CD4-positive, alpha-beta T cell (primary cell): Measurements from ENCODE around the gene PNMT. TPM values are rescaled to one million over a fixed set of nuclear protein-coding genes. Genes with fewer than 3 reads are reported as not detected.

Experiments used
- ATAC-seq: fragments of 200-7000 bp; cut with Tn5 transposase; one replicate; pipeline ENCODE4 v1.10.0; 2022; ENCODE audit warnings: mild to moderate bottlenecking; ENCODE audit not compliant: poor library complexity
- CTCF ChIA-PET: fragments of 350-600 bp; sonication (Branson Sonifier 250); formaldehyde crosslinking; loops from one replicate; lab custom pipeline; 2021; ENCODE audit warnings: antibody characterized with exemption, inconsistent platforms; lab: Charles Lee
- POLR2A ChIA-PET: fragments of 350-600 bp; sonication (Branson Sonifier 250); formaldehyde crosslinking; loops from one replicate; lab custom pipeline; 2021; ENCODE audit warnings: antibody characterized with exemption, inconsistent platforms; lab: Charles Lee
- DNase-seq, 14 experiments: peaks; one replicate each; pipeline ENCODE4 v3.0.0-alpha.2; 2013 to 2020; ENCODE audit warnings: mixed read lengths in 2 of 14
- H3K27ac ChIP-seq, 2 donors: one replicate each; pipeline versions ENCODE4 v1.5.1 to v1.7.0; 2013; ENCODE audit warnings: low read length in 2 of 2, low read depth in 1 of 2, mild to moderate bottlenecking in 1 of 2
- H3K27me3 ChIP-seq, 2 experiments: 1 replicate in 1 of 2; 2 replicates in 1 of 2; pipeline versions ENCODE4 v1.6.1 to v1.7.0; 2013; ENCODE audit warnings: low read length in 2 of 2, control low read depth in 1 of 2, mild to moderate bottlenecking in 1 of 2, moderate library complexity in 1 of 2; ENCODE audit not compliant: insufficient read depth in 2 of 2, control insufficient read depth in 1 of 2
- H3K36me3 ChIP-seq: one replicate; pipeline ENCODE4 v1.6.1; 2013; ENCODE audit warnings: low read length, control low read depth; ENCODE audit not compliant: insufficient read depth
- H3K4me1 ChIP-seq: one replicate; pipeline ENCODE4 v1.6.1; 2013; ENCODE audit warnings: low read length, control low read depth; ENCODE audit not compliant: insufficient read depth
- H3K4me3 ChIP-seq: one replicate; pipeline ENCODE4 v1.5.1; 2013; ENCODE audit warnings: mild to moderate bottlenecking, low read length, moderate library complexity
- H3K9me3 ChIP-seq, 2 experiments: 1 replicate in 1 of 2; 2 replicates in 1 of 2; pipeline versions ENCODE4 v1.6.1 to v1.7.0; 2013; ENCODE audit warnings: low read length in 2 of 2, mild to moderate bottlenecking in 2 of 2, control low read depth in 1 of 2, moderate library complexity in 1 of 2; ENCODE audit not compliant: control insufficient read depth in 1 of 2, insufficient read depth in 1 of 2
- H3K27ac Mint-ChIP-seq: one replicate; pipeline ENCODE4 v1.8.0; 2020; ENCODE audit warnings: mixed read lengths
- H3K27me3 Mint-ChIP-seq: one replicate; pipeline ENCODE4 v1.8.0; 2021; ENCODE audit warnings: mixed read lengths
- H3K36me3 Mint-ChIP-seq: one replicate; pipeline ENCODE4 v1.8.0; 2021; ENCODE audit warnings: low read depth, mixed read lengths
- H3K4me1 Mint-ChIP-seq: one replicate; pipeline ENCODE4 v1.8.0; 2021; ENCODE audit warnings: low read depth, mixed read lengths
- H3K4me3 Mint-ChIP-seq: one replicate; pipeline ENCODE4 v1.8.0; 2020; ENCODE audit warnings: mild to moderate bottlenecking, mixed read lengths
- H3K9me3 Mint-ChIP-seq: one replicate; pipeline ENCODE4 v1.8.0; 2020; ENCODE audit warnings: mixed read lengths
- CTCF ChIP-seq: fragments of 200-600 bp; IDR thresholded peaks from one replicate; pipeline ENCODE4 v1.8.0; 2022; ENCODE audit warnings: antibody characterized with exemption, mild to moderate bottlenecking
- intact Hi-C, 2 experiments: fragments of 100-400 bp; cut with DNase I in 1 of 2; cut with micrococcal nuclease in 1 of 2; formaldehyde crosslinking; loops; one replicate each; pipeline versions ENCODE4 v1.15.1 to v1.9.0; 2023 to 2025; cut with DNase I, micrococcal nuclease
- total RNA-seq, 174 experiments: library from RNA in 2 of 174; stranded (reverse) in 2 of 174; gene quantifications; one replicate each; pipeline ENCODE4 v1.2.3 and lab custom pipeline; 2021 to 2026

The PNMT gene
- total RNA-seq, 2 experiments from 2014 or later, result 0.47 TPM; not detected in 1

GRCh38 chr17:39684369-39685192 lies 16.3 kb downstream of the PNMT start:
- intact Hi-C loops, result loop anchor here in 1 of 2 experiments (5.0 kb wide), 1 partner anchor 47 kb away; the partner anchor contains the start of gene STARD3
- ATAC-seq (no peak), DNase-seq (no peak)
- H3K9me3 ChIP-seq, result no peaks in the 10 kb centered on the region
- ChIA-PET CTCF (no interaction called here), POLR2A (no interaction called here)
- peak overlapping the region; percentile 25 for H3K4me3 Mint-ChIP-seq
- H3K4me3 ChIP-seq, result no peak overlapping the region
- no peak overlapping the region for H3K27ac ChIP-seq
- peaks cover 22% of the 10 kb centered on the region for H3K36me3 ChIP-seq
- no peaks in the 10 kb centered on the region for H3K27me3 ChIP-seq
- H3K9me3 Mint-ChIP-seq, result no peaks in the 10 kb centered on the region
- H3K27ac Mint-ChIP-seq, result no peak overlapping the region
- TF ChIP-seq CTCF, result no peak
- peaks cover 43% of the 10 kb centered on the region for H3K4me1 Mint-ChIP-seq
- H3K4me1 ChIP-seq, result peaks cover 34% of the 10 kb centered on the region
- no peaks in the 10 kb centered on the region for H3K27me3 Mint-ChIP-seq
- peaks cover 72% of the 10 kb centered on the region for H3K36me3 Mint-ChIP-seq

DNA sequence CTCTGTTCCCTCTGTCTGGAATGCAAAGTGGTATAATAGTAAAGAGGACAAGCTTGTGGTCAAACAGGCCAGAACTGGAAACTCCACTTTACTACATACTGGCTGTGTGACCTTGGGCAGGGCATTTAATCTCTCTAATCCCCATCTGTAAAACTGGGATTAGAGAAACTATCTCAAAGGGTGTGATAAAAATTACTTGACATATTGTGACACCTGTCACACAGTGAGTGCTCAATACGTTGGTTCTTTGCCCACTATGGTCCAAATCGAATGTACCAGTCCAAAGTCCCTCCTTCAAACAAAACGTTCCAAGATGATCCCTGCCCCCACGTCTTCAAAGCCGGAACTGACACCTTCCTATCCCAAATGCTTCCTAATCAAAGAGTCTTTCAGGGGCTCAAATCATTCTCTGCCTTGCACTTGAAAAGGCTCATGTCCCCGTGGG lies 18.9 kb downstream of the PNMT start:
- intact Hi-C loops, result loop anchor here (2.0 to 5.0 kb wide), 5 partner anchors 42 to 294 kb away; partner anchors contain the start of genes PSMD3 (in 1 of the 2) and STARD3 (in 1 of the 2)
- ChIA-PET POLR2A (interaction anchor here (1.0 to 2.1 kb wide), 10 partner anchors 10 to 531 kb away, joined by 3 to 23 read pairs (median 4); partner anchors contain the start of genes MIEN1 and PNMT), CTCF (interaction anchor here (1.4 to 2.5 kb wide), 4 partner anchors 10 to 66 kb away, joined by 3 to 10 read pairs (median 4); partner anchors contain the start of gene PNMT)
- no peak for ATAC-seq
- peaks cover 22% of the 10 kb centered on the region for H3K36me3 ChIP-seq
- Mint-ChIP-seq H3K27ac (peak overlapping the region; percentile 98), H3K9me3 (no peaks in the 10 kb centered on the region), H3K36me3 (peaks cover 56% of the 10 kb centered on the region), H3K27me3 (no peaks in the 10 kb centered on the region), H3K4me1 (peaks cover 31% of the 10 kb centered on the region), H3K4me3 (peak overlapping the region; percentile 100)
- TF ChIP-seq CTCF, result no peak
- no peak overlapping the region for H3K27ac ChIP-seq
- no peaks in the 10 kb centered on the region for H3K27me3 ChIP-seq
- H3K9me3 ChIP-seq, result no peaks in the 10 kb centered on the region
- H3K4me3 ChIP-seq, result peak overlapping the region; percentile 74
- DNase-seq, result no peak
- peaks cover 19% of the 10 kb centered on the region for H3K4me1 ChIP-seq

DNA sequence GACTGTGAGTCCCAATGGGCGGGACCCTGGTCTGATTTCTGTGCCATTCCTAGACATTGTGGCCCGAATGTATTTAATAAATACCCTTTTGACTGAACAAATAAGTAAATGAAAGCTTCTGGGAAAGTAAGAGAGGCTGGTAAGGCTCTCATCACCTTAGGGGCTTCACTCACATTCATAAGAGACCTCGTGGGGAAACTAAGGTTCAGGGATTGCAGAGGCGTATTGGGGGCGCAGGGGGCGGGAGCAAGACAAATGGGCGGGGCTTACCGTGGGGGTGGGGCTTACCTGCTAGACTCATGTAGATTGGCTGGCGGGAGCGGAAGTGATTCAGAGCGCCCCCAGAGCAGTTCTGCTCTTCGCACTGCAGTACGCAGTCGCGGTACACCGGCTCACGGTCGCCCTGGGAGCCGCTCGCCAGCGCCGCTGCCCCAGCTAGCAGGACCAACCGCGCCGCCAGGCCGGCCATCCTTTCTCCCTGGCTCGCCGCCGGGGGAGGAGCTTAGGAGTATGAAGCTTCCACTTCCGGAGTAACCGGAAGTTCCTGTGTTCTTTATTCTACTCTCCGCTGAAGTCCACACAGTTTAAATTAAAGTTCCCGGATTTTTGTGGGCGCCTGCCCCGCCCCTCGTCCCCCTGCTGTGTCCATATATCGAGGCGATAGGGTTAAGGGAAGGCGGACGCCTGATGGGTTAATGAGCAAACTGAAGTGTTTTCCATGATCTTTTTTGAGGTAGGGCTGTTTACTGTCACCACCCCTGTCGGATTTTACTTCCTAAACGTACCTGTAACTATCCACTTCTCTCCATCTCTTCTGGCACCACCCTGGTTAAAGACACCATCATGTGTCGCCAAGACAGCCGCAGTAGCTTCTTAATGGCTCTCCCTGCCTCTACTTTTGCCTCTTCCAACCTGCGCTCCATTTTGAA lies 19.6 kb downstream of the PNMT start, which contains the start of gene PGAP3:
PGAP3 (minus strand) TSS at position 512 of the 929 bp plus-strand sequence; CDS start at position 469, 43 bp downstream.
- peak within 1 kb of the TSS; percentile 83 for H3K27ac ChIP-seq
- intact Hi-C loops, result loop anchor here (1.0 to 5.0 kb wide), 6 partner anchors 41 to 293 kb away; partner anchors contain the start of genes MIEN1 (in 1 of the 2), PSMD3 (in 1 of the 2) and STARD3 (in 1 of the 2)
- peaks cover 49% of the 10 kb centered on the region for H3K36me3 Mint-ChIP-seq
- DNase-seq, result peak; percentile 66 to 91 (median 74)
- H3K36me3 ChIP-seq, result peaks cover 22% of the 10 kb centered on the region
- H3K27ac Mint-ChIP-seq, result peak within 1 kb of the TSS; percentile 98
- ChIA-PET POLR2A (interaction anchor here (0.6 to 2.1 kb wide), 19 partner anchors 10 to 531 kb away, joined by 3 to 23 read pairs (median 3); partner anchors contain the start of genes MIEN1, PNMT and RPL19), CTCF (interaction anchor here (0.5 to 2.5 kb wide), 9 partner anchors 8 to 524 kb away, joined by 3 to 10 read pairs (median 4); partner anchors contain the start of genes MIEN1, PNMT and TCAP)
- no peak for TF ChIP-seq CTCF
- peak within 1 kb of the TSS; percentile 74 for H3K4me3 ChIP-seq
- H3K27me3 Mint-ChIP-seq, result no peaks in the 10 kb centered on the region
- H3K9me3 ChIP-seq, result no peaks in the 10 kb centered on the region
- H3K4me3 Mint-ChIP-seq, result peak within 1 kb of the TSS; percentile 100
- H3K9me3 Mint-ChIP-seq, result no peaks in the 10 kb centered on the region
- peak; percentile 87 for ATAC-seq
- peaks cover 31% of the 10 kb centered on the region for H3K4me1 Mint-ChIP-seq
- H3K27me3 ChIP-seq, result no peaks in the 10 kb centered on the region
- peaks cover 19% of the 10 kb centered on the region for H3K4me1 ChIP-seq
